ENCODE measurements around the gene POU2F1.
"Not testable (repeated sequence)": the region's sequence is repeated elsewhere in the genome, so short reads cannot be mapped to it uniquely, and the experiment has no call there.

Gene POU2F1

GRCh38 chr1:167205306-167206050, 15.2 kb upstream of the POU2F1 start:
- not testable (repeated sequence) for DNase-seq

DNA sequence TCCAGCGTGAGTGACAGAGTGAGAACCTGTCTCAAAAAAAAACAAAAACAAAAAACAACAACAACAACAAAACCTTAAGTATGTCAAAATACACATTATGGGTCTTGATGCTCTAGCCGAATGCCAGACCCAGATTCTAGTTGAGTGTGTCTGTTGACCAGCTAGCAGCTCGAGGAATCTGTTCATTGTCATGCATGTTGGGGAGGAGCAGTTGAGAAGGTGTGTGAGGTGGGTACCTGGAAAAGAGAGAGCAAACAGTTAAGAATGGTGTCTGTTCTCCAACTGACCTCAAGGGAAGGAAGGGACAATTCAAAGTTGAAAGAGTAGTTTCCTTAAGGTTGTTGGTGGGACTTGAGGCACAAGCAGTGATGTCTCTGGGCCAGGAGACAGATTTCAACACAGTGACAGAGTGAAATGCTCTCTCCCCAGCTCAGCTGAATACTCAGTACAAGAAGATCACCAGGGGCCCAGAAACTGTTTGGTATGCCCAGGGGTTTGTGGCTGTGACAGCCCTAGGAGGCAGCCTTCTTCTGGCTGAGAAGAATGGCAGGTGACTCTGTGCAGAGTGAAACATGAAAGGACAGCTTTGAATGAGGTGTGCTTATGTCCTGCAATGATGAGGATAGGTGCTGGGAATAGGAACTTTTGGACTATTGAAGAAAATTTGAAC, 14.4 kb upstream of the POU2F1 start:
- DNase-seq: no peak

DNA sequence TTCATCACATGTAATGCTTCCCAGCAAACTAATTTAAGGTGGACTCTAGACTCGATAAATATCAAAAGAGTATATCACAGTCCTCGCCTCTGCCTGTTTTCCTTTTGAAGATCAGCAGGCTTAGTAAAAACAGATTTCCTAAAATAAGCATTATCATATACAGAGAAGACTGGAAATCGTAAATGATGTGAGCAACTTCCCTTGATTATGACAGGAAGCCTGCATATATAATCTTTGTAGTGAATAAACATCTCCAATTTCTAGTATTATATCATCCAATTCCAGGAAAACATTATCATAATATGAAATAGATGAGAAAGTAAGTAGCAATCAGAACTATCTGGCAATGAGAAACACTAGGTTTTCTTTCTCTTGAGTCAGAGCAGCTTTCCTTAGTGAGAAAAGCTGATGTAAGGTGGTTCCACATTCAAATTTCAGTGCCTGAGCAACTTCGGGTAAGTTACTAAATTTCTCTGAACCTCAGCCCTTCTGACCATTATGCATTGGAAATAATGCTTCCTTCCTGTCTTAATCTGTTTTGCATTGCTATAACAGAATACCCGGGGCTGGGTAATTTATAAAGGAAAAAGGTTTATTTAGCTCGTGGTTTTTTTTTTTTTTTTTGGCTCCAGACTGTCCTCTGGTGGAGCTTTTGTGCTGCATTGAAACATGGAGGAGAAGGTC, 12.6 kb upstream of the POU2F1 start:
- DNase-seq: peak in 3 of 4 experiments; percentile 9 to 34 (median 17)

- DNase-seq: no peak
Observed at GRCh38 chr1:167208624-167208976, 12.1 kb upstream of the POU2F1 start.

DNA sequence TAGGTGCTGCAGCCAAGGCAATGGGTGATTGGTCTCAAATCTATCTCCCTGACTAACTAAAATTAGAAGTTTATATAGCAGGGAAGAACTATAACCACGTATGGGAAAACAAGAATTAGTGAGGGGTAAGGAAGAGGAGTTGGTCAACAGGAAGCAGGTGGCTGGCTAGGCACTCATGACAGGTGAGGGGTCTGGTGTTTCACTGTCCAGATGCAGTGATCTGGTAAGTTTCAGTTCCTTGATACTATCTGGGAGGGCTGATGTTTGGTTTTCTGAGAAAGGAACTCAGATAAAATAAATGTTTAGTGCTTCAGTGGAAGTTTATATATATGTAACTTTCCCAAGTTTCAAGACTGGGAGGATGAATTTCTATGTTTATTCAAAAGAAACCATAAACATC, 11.6 kb upstream of the POU2F1 start:
- no peak for DNase-seq

DNA sequence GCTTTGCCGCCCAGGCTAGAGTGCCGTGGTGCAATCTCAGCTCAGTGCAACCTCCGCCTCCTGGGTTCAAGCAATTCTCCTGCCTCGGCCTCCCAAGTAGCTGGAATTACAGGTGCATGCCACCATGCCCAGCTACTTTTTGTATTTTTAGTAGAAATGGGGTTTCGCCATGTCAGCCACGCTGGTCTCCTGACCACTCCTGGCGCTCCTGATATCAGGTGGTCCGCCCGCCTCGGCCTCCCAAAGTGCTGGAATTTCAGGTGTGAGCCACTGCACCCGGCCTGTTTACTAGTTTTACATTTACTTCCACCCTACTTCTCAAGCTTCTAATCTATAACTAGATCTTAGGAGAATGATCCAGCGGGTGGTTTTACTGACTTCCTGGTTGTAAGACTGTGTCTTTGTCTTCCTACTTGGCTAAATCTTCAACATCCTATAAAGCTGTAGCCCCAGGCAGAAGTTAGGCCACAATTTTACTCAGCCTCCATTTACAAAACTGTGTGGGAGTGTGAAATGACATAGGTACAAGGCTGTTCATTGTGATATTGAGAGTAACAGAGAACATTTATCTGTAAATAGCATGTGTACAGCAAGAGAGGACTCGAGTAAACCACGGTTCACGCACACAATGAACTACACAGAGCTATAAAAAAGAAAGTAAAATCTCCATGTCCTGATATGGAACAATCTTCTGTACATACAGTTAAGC, 9.6 kb upstream of the POU2F1 start:
- no peak for DNase-seq

- DNase-seq: no peak
Observed at GRCh38 chr1:167212025-167212424, 8.7 kb upstream of the POU2F1 start.

GRCh38 chr1:167216809-167217208, 3.9 kb upstream of the POU2F1 start:
- DNase-seq: no peak

DNA sequence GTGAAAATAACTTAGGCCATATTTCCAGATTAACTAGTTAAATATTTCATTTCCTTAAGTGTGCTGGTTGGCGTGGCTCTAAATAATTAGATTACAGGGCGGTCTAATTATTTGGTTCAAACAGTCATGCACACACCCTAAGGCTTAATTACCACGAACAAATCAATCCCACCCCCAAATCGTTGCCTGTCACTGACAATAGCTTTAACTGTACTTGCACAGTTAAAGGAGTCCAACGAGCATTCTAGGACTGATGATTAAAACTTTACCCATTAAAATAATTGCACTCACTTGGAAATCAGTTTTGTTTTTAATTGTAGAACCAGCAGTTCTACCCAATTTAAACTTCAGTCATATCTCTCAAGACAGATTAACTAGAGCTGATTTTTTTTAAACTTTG, 1.5 kb upstream of the POU2F1 start:
- no peak for DNase-seq

DNA sequence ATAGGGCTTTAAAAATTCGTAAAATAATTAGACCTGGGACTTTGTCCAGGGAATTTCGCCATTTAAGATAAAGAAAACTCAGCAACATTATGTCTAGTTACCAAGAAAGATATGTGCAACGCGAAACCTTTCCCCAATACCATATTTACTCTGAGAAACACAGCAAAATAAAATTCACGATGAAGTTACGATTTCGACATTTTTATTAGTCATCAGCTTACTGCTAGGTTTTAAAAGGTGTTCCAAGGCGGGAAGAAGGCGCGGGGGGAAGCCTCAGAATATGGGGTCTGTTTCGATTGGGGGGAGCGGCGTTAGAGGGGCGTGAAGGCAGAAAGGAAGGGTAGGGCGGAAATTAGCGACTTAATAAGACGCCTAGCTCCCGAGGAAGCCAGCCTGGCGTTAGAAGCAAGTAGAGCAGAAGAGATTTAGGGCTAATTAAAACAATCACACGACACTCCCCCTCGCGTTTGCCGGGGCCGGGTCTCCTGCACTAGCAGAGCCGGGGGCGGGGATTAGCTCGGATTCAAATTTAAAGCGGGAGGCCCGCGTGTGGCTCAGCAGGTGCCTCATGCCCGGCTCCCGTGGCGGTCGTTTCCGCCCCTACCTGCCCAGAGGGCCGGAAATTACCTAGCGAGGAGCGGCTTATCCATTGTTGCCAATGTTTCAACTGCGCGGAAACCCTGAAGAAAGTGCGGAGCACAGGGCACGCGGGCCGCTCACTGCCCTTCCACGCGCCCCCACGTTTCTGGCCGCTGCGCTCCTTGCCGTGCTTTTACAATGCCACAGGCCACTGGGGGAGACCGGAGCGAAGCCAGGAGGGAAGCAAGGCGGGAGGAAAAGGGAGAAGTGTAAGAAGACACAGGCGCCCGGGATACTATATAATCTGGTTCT, 795 bp upstream of the POU2F1 start:
- DNase-seq: peak; percentile 79 to 88 (median 84)

GRCh38 chr1:167221126-167221737, 546 bp downstream of the POU2F1 start:
- DNase-seq: peak in 3 of 4 experiments; percentile 28 to 69 (median 59)

DNA sequence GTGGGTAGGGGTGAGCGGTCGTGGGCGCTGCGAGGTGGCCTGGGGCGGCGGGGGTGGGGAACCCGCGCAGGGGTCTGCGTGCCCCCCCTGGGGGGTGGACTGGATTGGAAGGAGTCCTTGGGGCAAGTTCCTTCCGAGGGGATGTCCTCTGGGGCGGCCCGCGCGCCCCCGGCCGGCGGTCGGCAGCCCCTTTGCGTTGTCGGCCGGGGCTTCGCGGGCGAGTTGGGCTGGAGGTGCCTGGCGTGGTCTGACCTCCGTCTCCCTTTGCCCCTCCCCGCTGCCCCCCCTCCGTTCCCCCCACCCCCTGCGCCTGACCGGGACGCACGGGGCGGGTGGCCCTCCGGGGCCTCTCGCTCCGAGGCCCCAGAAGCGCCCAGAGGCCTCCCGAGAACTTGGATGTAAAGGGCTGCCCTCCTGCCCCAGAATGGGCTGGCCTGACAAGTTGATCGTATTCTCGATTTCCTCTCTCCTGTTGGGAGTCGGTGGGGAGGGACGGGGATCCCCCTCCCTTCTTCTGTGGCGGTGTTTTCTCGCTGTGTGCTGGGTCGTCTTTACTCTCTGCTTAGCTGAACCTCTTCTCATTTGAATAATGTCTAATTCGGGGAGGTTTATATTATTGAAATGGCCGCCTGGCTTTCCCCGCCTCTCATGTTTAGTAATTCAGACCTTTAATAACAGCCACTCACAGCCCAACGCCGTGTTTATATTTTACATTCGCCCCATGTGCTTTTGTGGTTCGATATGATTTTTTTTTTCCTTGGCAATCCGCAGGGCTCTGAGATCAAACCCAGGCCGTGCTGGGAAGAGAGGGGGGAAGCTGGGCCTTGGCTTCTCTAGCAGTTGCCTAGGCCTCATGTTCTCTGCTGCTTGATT, 1.3 kb downstream of the POU2F1 start:
- DNase-seq: peak; percentile 72 to 86 (median 81)

GRCh38 chr1:167223144-167224103, 2.7 kb downstream of the POU2F1 start:
- no peak for DNase-seq

GRCh38 chr1:167224734-167225235, 4.1 kb downstream of the POU2F1 start:
- DNase-seq: not testable (repeated sequence)

DNA sequence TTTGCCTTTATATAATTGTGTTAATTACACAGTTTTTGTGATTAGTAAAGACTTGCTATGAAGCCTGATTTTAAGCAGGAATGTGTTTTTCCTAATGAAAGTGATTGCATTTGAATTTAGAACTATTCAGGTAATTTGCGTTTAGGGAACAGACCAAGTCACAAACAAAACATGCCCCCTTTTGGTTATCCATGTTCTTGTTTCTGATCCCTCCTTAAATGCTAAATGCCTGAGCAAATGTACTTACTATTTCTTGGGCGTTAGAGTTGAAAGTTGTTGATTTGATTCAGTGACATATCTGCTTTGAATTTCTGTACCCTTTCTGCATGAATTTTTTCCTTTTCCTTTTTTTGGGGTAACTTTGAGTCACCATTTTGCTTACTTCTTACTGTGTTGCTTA, 5.2 kb downstream of the POU2F1 start:
- DNase-seq: no peak

GRCh38 chr1:167227934-167228378, 7.3 kb downstream of the POU2F1 start:
- DNase-seq: no peak

GRCh38 chr1:167229719-167230385, 9.2 kb downstream of the POU2F1 start:
- peak; percentile 9 to 82 (median 50) for DNase-seq

DNA sequence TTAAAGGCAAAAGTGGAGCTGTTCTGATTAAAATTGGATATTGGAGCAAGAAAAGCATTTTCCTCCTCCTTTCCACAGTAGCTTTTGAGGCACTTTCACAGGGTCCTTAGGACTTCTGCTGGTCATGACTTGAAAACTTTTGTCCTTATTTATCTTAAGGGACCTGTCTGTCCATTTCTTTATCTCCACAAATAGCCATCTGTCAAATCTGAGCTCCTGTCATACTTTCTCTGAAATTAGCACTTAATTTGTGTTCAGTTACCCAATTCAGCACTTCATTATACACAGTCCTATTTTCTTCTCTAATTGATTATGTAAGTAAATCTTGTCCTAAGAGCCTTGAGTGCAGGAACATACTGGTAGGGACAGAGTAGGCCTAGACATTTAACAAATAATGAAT, 9.8 kb downstream of the POU2F1 start:
- no peak for DNase-seq

Measured in suppressor macrophage (primary cell).